B cell (primary cell): Measurements from ENCODE around the gene JAK1. TPM values are rescaled to one million over a fixed set of nuclear protein-coding genes. Genes with fewer than 3 reads are reported as not detected.

Source experiments
- ATAC-seq: fragments of 200-7000 bp; cut with Tn5 transposase; one replicate; pipeline ENCODE4 v1.10.0; 2021; ENCODE audit warnings: low read depth, mild to moderate bottlenecking, moderate number of reproducible peaks, moderate library complexity
- CTCF ChIA-PET: fragments of 350-600 bp; sonication (Branson Sonifier 250); formaldehyde crosslinking; loops from one replicate; lab custom pipeline; 2021; ENCODE audit warnings: antibody characterized with exemption, inconsistent platforms; lab: Charles Lee
- POLR2A ChIA-PET: fragments of 350-600 bp; sonication (Branson Sonifier 250); formaldehyde crosslinking; loops from one replicate; lab custom pipeline; 2021; ENCODE audit warnings: antibody characterized with exemption; lab: Charles Lee
- DNase-seq: peaks from one replicate; pipeline ENCODE4 v3.0.0; 2013
- H2AFZ ChIP-seq: 2 replicates; pipeline ENCODE4 v1.6.1; 2012; ENCODE audit warnings: mild to moderate bottlenecking, low read depth, low read length; ENCODE audit not compliant: insufficient read depth, poor library complexity, severe bottlenecking
- H3K27ac ChIP-seq, 2 donors: 1 replicate in 1 of 2; 2 replicates in 1 of 2; pipeline ENCODE4 v1.5.1; 2012 to 2013; ENCODE audit warnings: low read length in 2 of 2, mild to moderate bottlenecking in 2 of 2, moderate library complexity in 1 of 2
- H3K27me3 ChIP-seq, 4 experiments: fragments of 200-600 bp in 1 of 4; sonication (generic) in 1 of 4; replicated peaks in 1 of 4; 1 replicate in 2 of 4; 2 replicates in 2 of 4; pipeline versions ENCODE4 v1.6.1 to v1.7.0; 2013 to 2016; ENCODE audit warnings: low read length in 3 of 4, mild to moderate bottlenecking in 2 of 4, mixed read lengths in 1 of 4, moderate library complexity in 1 of 4; ENCODE audit not compliant: insufficient read depth in 4 of 4, control insufficient read depth in 3 of 4; ENCODE audit errors: control extremely low read depth in 1 of 4
- H3K36me3 ChIP-seq, 2 experiments: replicated peaks in 1 of 2; 1 replicate in 1 of 2; 2 replicates in 1 of 2; pipeline versions ENCODE4 v1.6.1 to v1.7.1; 2013; ENCODE audit warnings: low read length in 1 of 2; ENCODE audit not compliant: insufficient read depth in 2 of 2, control insufficient read depth in 1 of 2; ENCODE audit errors: control extremely low read depth in 1 of 2, extremely low read depth in 1 of 2
- H3K4me1 ChIP-seq, 2 donors: fragments of 200-600 bp in 1 of 2; sonication (generic) in 1 of 2; 1 replicate in 1 of 2; 2 replicates in 1 of 2; pipeline versions ENCODE4 v1.5.1 to v1.6.1; 2013 to 2017; ENCODE audit warnings: low read length in 2 of 2; ENCODE audit not compliant: control insufficient read depth in 2 of 2, insufficient read depth in 2 of 2
- H3K4me2 ChIP-seq: replicated peaks from 2 replicates; pipeline ENCODE3; 2012; ENCODE audit warnings: mild to moderate bottlenecking, low read depth, low read length; ENCODE audit not compliant: poor library complexity, severe bottlenecking
- H3K4me3 ChIP-seq, 5 experiments: fragments of 200-600 bp in 1 of 5; sonication (generic) in 1 of 5; 1 replicate in 3 of 5; 2 replicates in 2 of 5; pipeline versions ENCODE4 v1.5.1 to v1.7.0; 2011 to 2016; ENCODE audit warnings: low read length in 4 of 5, mild to moderate bottlenecking in 4 of 5, low read depth in 2 of 5, control low read depth in 1 of 5, moderate library complexity in 1 of 5; ENCODE audit not compliant: insufficient read depth in 1 of 5; ENCODE audit errors: control extremely low read depth in 1 of 5, extremely low read depth in 1 of 5
- H3K79me2 ChIP-seq: fragments of 200-600 bp; sonication (generic); one replicate; pipeline ENCODE4 v1.6.0; 2016; ENCODE audit warnings: low read length; ENCODE audit not compliant: control insufficient read depth, insufficient read depth
- H3K9ac ChIP-seq: fragments of 200-600 bp; sonication (generic); 2 replicates; pipeline ENCODE4 v1.6.1; 2017; ENCODE audit warnings: mild to moderate bottlenecking, low read length, moderate library complexity
- H3K9me3 ChIP-seq, 3 donors: one replicate each; pipeline versions ENCODE4 v1.6.1 to v1.7.1; 2013; ENCODE audit warnings: low read length in 2 of 3; ENCODE audit not compliant: control insufficient read depth in 2 of 3, insufficient read depth in 1 of 3; ENCODE audit errors: control extremely low read depth in 1 of 3
- H4K20me1 ChIP-seq: 2 replicates; pipeline ENCODE4 v1.6.0; 2012; ENCODE audit warnings: mild to moderate bottlenecking, low read length; ENCODE audit not compliant: insufficient read depth, control insufficient read depth, poor library complexity, severe bottlenecking
- H3K27ac Mint-ChIP-seq: one replicate; pipeline ENCODE4 v1.8.0; 2021; ENCODE audit warnings: mixed read lengths
- H3K27me3 Mint-ChIP-seq: one replicate; pipeline ENCODE4 v1.8.0; 2021; ENCODE audit warnings: mixed read lengths
- H3K4me1 Mint-ChIP-seq: one replicate; pipeline ENCODE4 v1.8.0; 2021; ENCODE audit warnings: mixed read lengths
- H3K4me3 Mint-ChIP-seq: one replicate; pipeline ENCODE4 v1.8.0; 2021; ENCODE audit warnings: mixed read lengths
- H3K9me3 Mint-ChIP-seq: one replicate; pipeline ENCODE4 v1.8.0; 2022; ENCODE audit warnings: mixed read lengths; ENCODE audit not compliant: insufficient read depth
- CTCF ChIP-seq: fragments of 200-600 bp; IDR thresholded peaks from one replicate; pipeline ENCODE4 v1.8.0; 2022; ENCODE audit warnings: antibody characterized with exemption, mild to moderate bottlenecking
- EZH2 ChIP-seq: IDR thresholded peaks from 2 replicates; pipeline ENCODE4 v1.6.1; 2012; ENCODE audit warnings: borderline replicate concordance, low read depth, mild to moderate bottlenecking, moderate library complexity, low read length; ENCODE audit not compliant: insufficient read depth, poor library complexity, severe bottlenecking
- WGBS: methylation state at CpG from one replicate; pipeline ENCODE4 v1.1.5; 2013; ENCODE audit warnings: missing lambda C conversion rate; ENCODE audit not compliant: insufficient coverage; 5-methylcytosine and 5-hydroxymethylcytosine counted together
- intact Hi-C: fragments of 100-400 bp; cut with micrococcal nuclease; formaldehyde crosslinking; loops from one replicate; pipeline ENCODE4 v1.10.0; 2022
- polyA plus RNA-seq: library from polyadenylated mRNA; depleted of rRNA; stranded (reverse); fragments of >200 nt; gene quantifications from 2 replicates; pipeline ENCODE4 v1.2.3, GENCODE V29; 2012
- total RNA-seq, 2 donors: library from RNA; stranded (reverse); fragments of 120-200 nt in 1 of 2; gene quantifications; 1 replicate in 1 of 2; 2 replicates in 1 of 2; pipeline versions ENCODE4 v1.2.3 to v1.2.4, GENCODE V29; 2013 to 2022

Gene JAK1
- total and polyA plus RNA-seq, 2 donors (not counting 1 experiment from before 2014, with no cell fraction given), result 99.0 to 244 TPM

- Histone ChIP-seq H3K79me2 (peaks cover 98% of the 10 kb centered on the region), H3K9ac (no peak overlapping the region), H3K4me3 (no peak overlapping the region), H3K36me3 (no peaks in the 10 kb centered on the region), H3K4me1 (peaks cover 47 to 63% of the 10 kb centered on the region in 2 donors), H2AFZ (no peak overlapping the region), H3K27ac (peak overlapping the region in 1 of 2 donors; percentile 6), H3K4me2 (no peak overlapping the region), H3K27me3 (no peaks in the 10 kb centered on the region), H4K20me1 (peaks cover 97% of the 10 kb centered on the region), H3K9me3 (no peaks in the 10 kb centered on the region)
- POLR2A ChIA-PET, result no interaction called here
- CTCF ChIA-PET, result interaction anchor here (0.7 to 0.9 kb wide), 2 partner anchors 8 to 166 kb away, joined by 3 read pairs; no protein-coding TSS in a partner anchor
- H3K27ac Mint-ChIP-seq, result peak overlapping the region; percentile 48
- no peak for ATAC-seq
- H3K9me3 Mint-ChIP-seq, result no peaks in the 10 kb centered on the region
- WGBS, result 91% methylated on average over 3 of the region's 3 CpGs
- intact Hi-C loops, result no loop called here
- peaks cover 91% of the 10 kb centered on the region for H3K4me1 Mint-ChIP-seq
- TF ChIP-seq CTCF (no peak), EZH2 (no peak)
- no peak overlapping the region for H3K4me3 Mint-ChIP-seq
- no peaks in the 10 kb centered on the region for H3K27me3 Mint-ChIP-seq
- DNase-seq, result no peak
Observed at GRCh38 chr1:64911326-64911725, 55.0 kb downstream of the JAK1 start.

GRCh38 chr1:64909031-64909430 lies 57.3 kb downstream of the JAK1 start:
- POLR2A ChIA-PET, result no interaction called here
- Histone ChIP-seq H2AFZ (no peak overlapping the region), H3K36me3 (peaks cover 0 to 2% of the 10 kb centered on the region in 2 experiments), H3K9me3 (no peaks in the 10 kb centered on the region), H3K4me3 (no peak overlapping the region), H3K79me2 (peaks cover 98% of the 10 kb centered on the region), H3K4me2 (peak overlapping the region; percentile 24), H4K20me1 (peaks cover 97% of the 10 kb centered on the region), H3K27me3 (no peaks in the 10 kb centered on the region), H3K9ac (no peak overlapping the region), H3K4me1 (peaks cover 33 to 56% of the 10 kb centered on the region in 2 donors), H3K27ac (peak overlapping the region in 1 of 2 donors; percentile 23)
- CTCF ChIA-PET, result interaction anchor here (0.8 to 1.4 kb wide), 5 partner anchors 9 to 166 kb away, joined by 3 to 4 read pairs (median 3); no protein-coding TSS in a partner anchor
- no peak for TF ChIP-seq EZH2
- TF ChIP-seq CTCF, result no peak
- H3K4me3 Mint-ChIP-seq, result peak overlapping the region; percentile 48
- no peaks in the 10 kb centered on the region for H3K9me3 Mint-ChIP-seq
- intact Hi-C loops, result no loop called here
- whole genome bisulfite sequencing, result 42% methylated on average over 6 of the region's 7 CpGs
- peaks cover 88% of the 10 kb centered on the region for H3K4me1 Mint-ChIP-seq
- H3K27ac Mint-ChIP-seq, result peak overlapping the region; percentile 34
- ATAC-seq (no peak), DNase-seq (no peak)
- H3K27me3 Mint-ChIP-seq, result no peaks in the 10 kb centered on the region
